KMS-11 (cell line): ENCODE results near the gene CPA4.

Experiments
- H2AFZ ChIP-seq: fragments of 200-600 bp; sonication (generic); 2 replicates; pipeline ENCODE4 v1.6.1; 2016; ENCODE audit warnings: antibody characterized with exemption, mixed run types, low read depth
- H3K27ac ChIP-seq: fragments of 200-600 bp; sonication (generic); 2 replicates; pipeline ENCODE4 v1.6.1; 2016; ENCODE audit warnings: mild to moderate bottlenecking, mixed run types
- H3K27me3 ChIP-seq: fragments of 200-600 bp; sonication (generic); 2 replicates; pipeline ENCODE4 v1.6.1; 2017; ENCODE audit warnings: mild to moderate bottlenecking, low read depth, mixed run types, moderate library complexity; ENCODE audit not compliant: insufficient read depth
- H3K36me3 ChIP-seq: fragments of 200-600 bp; sonication (generic); 2 replicates; pipeline ENCODE4 v1.6.1; 2017; ENCODE audit warnings: mild to moderate bottlenecking, mixed run types; ENCODE audit not compliant: insufficient read depth
- H3K4me1 ChIP-seq: fragments of 200-600 bp; sonication (generic); 2 replicates; pipeline ENCODE4 v1.6.1; 2016; ENCODE audit warnings: mild to moderate bottlenecking, low read depth, mixed run types; ENCODE audit not compliant: poor library complexity, severe bottlenecking
- H3K4me2 ChIP-seq: fragments of 200-600 bp; sonication (generic); 2 replicates; pipeline ENCODE4 v1.7.0; 2016; ENCODE audit warnings: mild to moderate bottlenecking, mixed run types
- H3K4me3 ChIP-seq: fragments of 200-600 bp; sonication (generic); IDR thresholded peaks from 2 replicates; pipeline ENCODE4 v1.6.1; 2017; ENCODE audit warnings: low read depth, low read length, mixed read lengths; ENCODE audit not compliant: insufficient read depth
- H3K79me2 ChIP-seq: fragments of 200-600 bp; sonication (generic); 2 replicates; pipeline ENCODE4 v1.6.1; 2016; ENCODE audit warnings: low read depth, mixed run types; ENCODE audit not compliant: insufficient read depth
- H3K9ac ChIP-seq: fragments of 200-600 bp; sonication (generic); 2 replicates; pipeline ENCODE4 v1.6.1; 2016; ENCODE audit warnings: mild to moderate bottlenecking, mixed run types
- H4K20me1 ChIP-seq: fragments of 200-600 bp; sonication (generic); 2 replicates; pipeline ENCODE4 v1.6.1; 2016; ENCODE audit warnings: mild to moderate bottlenecking, mixed run types; ENCODE audit not compliant: insufficient read depth
- CTCF ChIP-seq: fragments of 200-600 bp; sonication (generic); conservative IDR thresholded peaks from 2 replicates; pipeline ENCODE4 v1.6.1; 2017; ENCODE audit warnings: low read depth, mild to moderate bottlenecking, antibody characterized with exemption, low read length, moderate library complexity, mixed read lengths

CPA4 gene

GRCh38 chr7:130270947-130271800 lies 21.8 kb upstream of the CPA4 start:
- Histone ChIP-seq H3K4me1 (no peaks in the 10 kb centered on the region), H3K27me3 (no peaks in the 10 kb centered on the region), H3K9ac (no peak overlapping the region), H3K36me3 (no peaks in the 10 kb centered on the region), H4K20me1 (no peaks in the 10 kb centered on the region), H3K4me3 (no peak overlapping the region), H3K27ac (no peak overlapping the region), H3K79me2 (no peaks in the 10 kb centered on the region), H2AFZ (no peak overlapping the region), H3K4me2 (no peak overlapping the region)
- TF ChIP-seq CTCF: no peak

DNA sequence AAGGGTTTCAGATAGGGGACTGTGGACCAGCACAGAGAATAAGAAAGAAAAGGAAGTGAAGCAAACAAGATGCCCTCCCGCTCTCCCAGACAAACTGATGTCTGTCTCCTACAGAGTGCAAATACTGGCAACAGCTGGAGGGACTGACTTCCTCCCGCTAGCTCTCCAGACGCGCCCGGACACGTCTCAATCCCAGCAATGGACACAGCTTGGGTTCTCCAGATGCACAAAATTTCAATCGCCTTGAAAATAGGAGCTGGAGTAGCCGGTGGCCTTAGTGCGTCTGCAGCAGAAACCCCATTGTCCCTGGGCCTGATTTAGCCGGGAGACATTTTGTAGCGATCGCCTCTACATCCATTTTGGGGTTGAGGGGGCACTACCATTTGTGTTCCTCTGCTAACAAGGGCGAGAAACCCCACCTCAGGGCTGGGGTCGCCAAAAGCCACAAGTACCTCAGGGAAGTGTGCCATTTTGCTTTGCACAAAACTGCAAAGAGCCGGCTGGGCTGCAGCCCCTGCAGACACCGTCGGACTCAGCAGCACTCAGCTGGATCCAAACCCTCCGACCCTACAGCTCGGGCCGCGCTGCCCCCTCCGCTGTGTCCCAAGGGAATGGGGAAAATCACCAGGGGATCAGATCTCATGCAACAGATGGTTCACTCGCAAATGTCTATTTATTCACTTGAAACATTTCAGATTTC lies 20.4 kb upstream of the CPA4 start:
- H3K4me3 ChIP-seq: no peak overlapping the region
- H3K9ac ChIP-seq: no peak overlapping the region
- H4K20me1 ChIP-seq: no peaks in the 10 kb centered on the region
- no peak overlapping the region for H3K4me2 ChIP-seq
- H3K27me3 ChIP-seq: no peaks in the 10 kb centered on the region
- H3K4me1 ChIP-seq: no peaks in the 10 kb centered on the region
- no peak overlapping the region for H2AFZ ChIP-seq
- no peak overlapping the region for H3K27ac ChIP-seq
- H3K79me2 ChIP-seq: no peaks in the 10 kb centered on the region
- no peak for TF ChIP-seq CTCF
- H3K36me3 ChIP-seq: no peaks in the 10 kb centered on the region

GRCh38 chr7:130273081-130273932 lies 19.7 kb upstream of the CPA4 start:
- H2AFZ ChIP-seq: no peak overlapping the region
- H3K27ac ChIP-seq: no peak overlapping the region
- H3K4me1 ChIP-seq: no peaks in the 10 kb centered on the region
- TF ChIP-seq CTCF: no peak
- H3K4me2 ChIP-seq: no peak overlapping the region
- H3K79me2 ChIP-seq: no peaks in the 10 kb centered on the region
- no peaks in the 10 kb centered on the region for H3K27me3 ChIP-seq
- H3K9ac ChIP-seq: no peak overlapping the region
- H3K4me3 ChIP-seq: no peak overlapping the region
- H3K36me3 ChIP-seq: no peaks in the 10 kb centered on the region
- H4K20me1 ChIP-seq: no peaks in the 10 kb centered on the region

DNA sequence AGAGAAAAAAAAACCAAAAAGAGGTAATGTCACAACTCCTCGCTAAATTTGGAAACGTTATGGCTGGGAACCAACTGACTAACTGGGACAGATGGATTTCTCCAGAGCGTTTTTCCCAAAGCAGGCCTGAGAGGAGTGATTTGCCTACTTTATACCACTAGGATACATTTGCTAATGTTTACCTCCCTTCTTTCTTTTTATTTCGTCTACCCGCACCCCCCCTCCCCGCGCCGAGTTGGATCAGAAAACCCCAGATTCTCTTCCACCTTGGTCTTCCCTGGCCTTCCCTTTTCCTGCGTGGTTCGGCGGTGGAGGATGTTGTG lies 19.1 kb upstream of the CPA4 start:
- Histone ChIP-seq H3K36me3 (no peaks in the 10 kb centered on the region), H3K27ac (no peak overlapping the region), H3K4me1 (no peaks in the 10 kb centered on the region), H2AFZ (no peak overlapping the region), H4K20me1 (no peaks in the 10 kb centered on the region), H3K4me3 (no peak overlapping the region), H3K4me2 (no peak overlapping the region), H3K9ac (no peak overlapping the region), H3K79me2 (no peaks in the 10 kb centered on the region), H3K27me3 (no peaks in the 10 kb centered on the region)
- no peak for TF ChIP-seq CTCF
